SU-DHL-6 (cell line): Measurements from ENCODE around the gene PARP8.

Source experiments
- H2AFZ ChIP-seq: fragments of 200-600 bp; sonication (generic); 2 replicates; pipeline ENCODE4 v1.6.1; 2014; ENCODE audit warnings: low read depth, mild to moderate bottlenecking, moderate library complexity, mixed read lengths, antibody characterized with exemption, low read length; ENCODE audit not compliant: severe bottlenecking
- H3F3A ChIP-seq: fragments of 200-600 bp; shearing (Covaris generic); 2 replicates; pipeline ENCODE4 v1.6.0; 2016; ENCODE audit warnings: antibody characterized with exemption, mild to moderate bottlenecking; ENCODE audit not compliant: insufficient read depth
- H3K27ac ChIP-seq: fragments of 200-600 bp; sonication (generic); 2 replicates; pipeline ENCODE4 v1.5.1; 2016; ENCODE audit warnings: low read depth, mild to moderate bottlenecking, low read length, moderate library complexity, mixed read lengths
- H3K27me3 ChIP-seq: fragments of 200-600 bp; sonication (generic), shearing (Covaris generic); 2 replicates; pipeline ENCODE4 v1.6.0; 2014; ENCODE audit warnings: mild to moderate bottlenecking, low read length
- H3K36me3 ChIP-seq: fragments of 200-600 bp; sonication (generic); 2 replicates; pipeline ENCODE4 v1.6.1; 2014; ENCODE audit warnings: mild to moderate bottlenecking, low read length, mixed read lengths
- H3K4me2 ChIP-seq: fragments of 300-600, 200-600 bp; shearing (Covaris generic), sonication (generic); 2 replicates; pipeline ENCODE4 v1.6.0; 2014; ENCODE audit warnings: low read length, low read depth, mild to moderate bottlenecking; ENCODE audit not compliant: poor library complexity, severe bottlenecking
- H3K4me3 ChIP-seq: fragments of 200-600 bp; sonication (generic); 2 replicates; pipeline ENCODE4 v1.5.1; 2014; ENCODE audit warnings: antibody characterized with exemption, low read length, mild to moderate bottlenecking, mixed read lengths; ENCODE audit not compliant: insufficient read depth, poor library complexity, severe bottlenecking
- H3K79me2 ChIP-seq: fragments of 200-600 bp; sonication (generic); 2 replicates; pipeline ENCODE4 v1.6.1; 2014; ENCODE audit warnings: mild to moderate bottlenecking, low read length, moderate library complexity; ENCODE audit not compliant: insufficient read depth
- H3K9ac ChIP-seq: fragments of 200-600 bp; sonication (generic); 2 replicates; pipeline ENCODE4 v1.7.0; 2014; ENCODE audit warnings: mild to moderate bottlenecking, low read length
- H3K9me2 ChIP-seq: fragments of 200-600 bp; sonication (generic); replicated peaks from 2 replicates; pipeline ENCODE4 v1.6.1; 2014; ENCODE audit warnings: low read length; ENCODE audit not compliant: insufficient read depth
- H3K9me3 ChIP-seq: fragments of 200-600 bp; sonication (generic); 2 replicates; pipeline ENCODE4 v1.6.1; 2014; ENCODE audit warnings: low read length, mixed read lengths; ENCODE audit not compliant: insufficient read depth
- H4K20me1 ChIP-seq: fragments of 200-600 bp; sonication (generic); 2 replicates; pipeline ENCODE4 v1.6.1; 2014; ENCODE audit warnings: low read depth, mild to moderate bottlenecking, antibody characterized with exemption, low read length, moderate library complexity, mixed read lengths
- CTCF ChIP-seq: fragments of 200-600 bp; sonication (generic); IDR thresholded peaks from one replicate; pipeline ENCODE4 v1.5.1; 2017; ENCODE audit warnings: antibody characterized with exemption, mild to moderate bottlenecking, low read length, moderate library complexity; ENCODE audit not compliant: insufficient read depth, poor library complexity, severe bottlenecking
- EZH2phosphoT487 ChIP-seq: fragments of 200-600 bp; sonication (generic), shearing (Covaris generic); conservative IDR thresholded peaks from 2 replicates; pipeline ENCODE4 v1.6.1; 2018; ENCODE audit warnings: mild to moderate bottlenecking, antibody characterized with exemption, low read length, moderate library complexity, mixed read lengths

The PARP8 gene

GRCh38 chr5:50730336-50730735 is 63.9 kb downstream of the PARP8 start:
- Histone ChIP-seq H3K9ac (no peak overlapping the region), H2AFZ (no peak overlapping the region), H3K4me2 (no peak overlapping the region), H3K9me2 (no peaks in the 10 kb centered on the region), H3K27me3 (no peaks in the 10 kb centered on the region), H3K36me3 (no peaks in the 10 kb centered on the region), H3K9me3 (no peaks in the 10 kb centered on the region), H3K27ac (no peak overlapping the region), H3K4me3 (no peak overlapping the region), H4K20me1 (no peaks in the 10 kb centered on the region; the same call in 1 of the 2 replicates), H3K79me2 (peaks cover 12% of the 10 kb centered on the region; the same call in 1 of the 2 replicates), H3F3A (no peaks in the 10 kb centered on the region)
- TF ChIP-seq EZH2phosphoT487 (no peak), CTCF (no peak)

- Histone ChIP-seq H3K9ac (no peak overlapping the region), H3K27ac (no peak overlapping the region), H3K36me3 (no peaks in the 10 kb centered on the region), H3K79me2 (peaks cover 12% of the 10 kb centered on the region; the same call in 1 of the 2 replicates), H3F3A (no peaks in the 10 kb centered on the region), H3K4me2 (no peak overlapping the region), H2AFZ (no peak overlapping the region), H3K27me3 (no peaks in the 10 kb centered on the region), H3K4me3 (no peak overlapping the region), H4K20me1 (no peaks in the 10 kb centered on the region), H3K9me2 (no peaks in the 10 kb centered on the region), H3K9me3 (no peaks in the 10 kb centered on the region)
- TF ChIP-seq CTCF (no peak), EZH2phosphoT487 (no peak)
These were observed 64.4 kb downstream of the PARP8 start for GRCh38 chr5:50730841-50731240.

GRCh38 chr5:50733741-50734140 is 67.3 kb downstream of the PARP8 start:
- H3K27ac ChIP-seq, result no peak overlapping the region
- H3F3A ChIP-seq, result no peaks in the 10 kb centered on the region
- peaks cover 7% of the 10 kb centered on the region; the same call in 1 of the 2 replicates for H3K79me2 ChIP-seq

More at GRCh38 chr5:50733741-50734140, 67.3 kb downstream of the PARP8 start:
- H3K9me3 ChIP-seq, result no peaks in the 10 kb centered on the region
- H3K36me3 ChIP-seq, result no peaks in the 10 kb centered on the region
- no peaks in the 10 kb centered on the region for H3K27me3 ChIP-seq
- H3K4me2 ChIP-seq, result no peak overlapping the region
- no peak overlapping the region for H3K9ac ChIP-seq
- TF ChIP-seq CTCF (no peak), EZH2phosphoT487 (no peak)
- H4K20me1 ChIP-seq, result no peaks in the 10 kb centered on the region
- H2AFZ ChIP-seq, result no peak overlapping the region
- no peaks in the 10 kb centered on the region for H3K9me2 ChIP-seq
- no peak overlapping the region for H3K4me3 ChIP-seq
